ENCODE results near the gene ATRN.
"Not testable (repeated sequence)": the region's sequence is repeated elsewhere in the genome, so short reads cannot be mapped to it uniquely, and the experiment has no call there.

ATRN gene

DNA sequence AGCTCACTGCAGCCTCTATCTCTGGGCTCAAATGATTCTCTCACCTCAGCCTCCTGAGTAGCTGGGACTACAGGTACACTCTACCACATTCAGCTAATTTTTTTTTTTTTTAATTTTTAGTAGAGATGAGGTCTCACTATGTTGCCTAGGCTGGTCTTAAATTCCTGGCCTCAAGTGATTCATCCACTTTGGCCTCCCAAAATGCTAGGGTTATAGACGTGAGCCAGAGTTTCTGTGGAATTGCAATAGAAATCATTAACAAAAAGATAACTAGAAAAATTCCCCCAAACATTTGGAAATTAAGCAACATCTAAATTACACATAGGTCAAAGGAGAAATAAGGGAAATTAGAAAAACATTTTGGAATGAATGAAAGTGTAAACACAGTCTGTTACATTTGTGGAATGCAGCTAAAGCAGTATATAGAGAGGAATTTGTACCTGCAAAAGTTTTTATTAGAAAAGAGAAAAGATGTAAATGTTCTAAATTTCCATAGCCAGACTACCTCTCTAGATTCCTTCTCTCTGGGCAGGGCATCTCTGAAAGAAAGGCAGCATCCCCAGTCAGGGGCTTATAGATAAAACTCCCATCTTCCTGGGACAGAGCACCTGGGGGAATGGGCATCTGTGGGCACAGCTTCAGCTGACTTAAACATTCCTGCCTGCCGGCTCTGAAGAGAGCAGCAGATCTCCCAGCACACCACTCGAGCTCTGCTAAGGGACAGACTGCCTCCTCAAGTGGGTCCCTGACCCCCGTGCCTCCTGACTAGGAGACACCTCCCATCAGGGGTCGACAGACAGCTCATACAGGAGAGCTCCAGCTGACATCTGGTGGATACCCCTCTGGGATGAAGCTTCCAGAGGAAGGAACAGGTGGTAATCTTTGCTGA, 51.3 kb downstream of the ATRN start:
- no peak for DNase-seq

DNA sequence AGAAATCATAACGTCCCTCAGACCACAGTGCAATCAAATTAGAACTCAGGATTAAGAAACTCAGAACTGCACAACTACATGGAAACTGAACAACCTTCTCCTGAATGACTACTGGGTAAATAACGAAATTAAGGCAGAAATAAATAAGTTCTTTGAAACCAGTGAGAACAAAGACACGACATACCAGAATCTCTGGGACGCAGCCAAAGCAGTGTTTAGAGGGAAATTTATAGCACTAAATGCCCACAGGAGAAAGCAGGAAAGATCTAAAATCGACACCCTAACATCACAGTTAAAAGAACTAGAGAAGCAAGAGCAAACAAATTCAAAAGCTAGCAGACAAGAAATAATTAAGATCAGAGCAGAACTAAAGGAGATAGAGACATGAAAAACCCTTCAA, 53.9 kb downstream of the ATRN start:
- not testable (repeated sequence) for DNase-seq

DNA sequence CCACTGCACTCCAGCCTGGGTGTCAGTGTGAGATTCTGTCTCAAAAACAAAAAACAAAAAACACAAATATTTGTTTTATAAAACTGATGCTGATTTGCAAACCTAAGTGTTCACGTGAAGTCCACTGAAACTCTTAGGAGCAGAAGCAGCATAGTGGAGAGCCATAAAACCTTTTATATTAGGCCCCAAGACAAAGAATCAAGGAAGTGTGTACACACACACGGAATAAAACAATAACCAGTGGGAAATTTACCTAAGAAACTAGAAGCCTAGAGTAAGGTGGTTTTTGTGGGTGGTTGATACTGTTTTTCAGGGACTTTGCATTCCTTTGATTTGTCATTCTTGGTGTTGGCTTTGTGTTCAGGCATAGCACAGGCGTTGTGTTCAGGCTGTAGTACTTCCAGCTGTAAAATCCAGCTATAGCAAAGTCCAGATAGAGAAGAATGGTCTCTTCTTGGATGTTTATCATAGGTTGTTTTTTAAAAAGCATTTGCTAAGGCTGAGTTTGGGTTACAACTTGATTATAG, 61.3 kb downstream of the ATRN start:
- DNase-seq = no peak

- DNase-seq = not testable (repeated sequence)
Observed at GRCh38 chr20:3537733-3538132, 66.9 kb downstream of the ATRN start.

DNA sequence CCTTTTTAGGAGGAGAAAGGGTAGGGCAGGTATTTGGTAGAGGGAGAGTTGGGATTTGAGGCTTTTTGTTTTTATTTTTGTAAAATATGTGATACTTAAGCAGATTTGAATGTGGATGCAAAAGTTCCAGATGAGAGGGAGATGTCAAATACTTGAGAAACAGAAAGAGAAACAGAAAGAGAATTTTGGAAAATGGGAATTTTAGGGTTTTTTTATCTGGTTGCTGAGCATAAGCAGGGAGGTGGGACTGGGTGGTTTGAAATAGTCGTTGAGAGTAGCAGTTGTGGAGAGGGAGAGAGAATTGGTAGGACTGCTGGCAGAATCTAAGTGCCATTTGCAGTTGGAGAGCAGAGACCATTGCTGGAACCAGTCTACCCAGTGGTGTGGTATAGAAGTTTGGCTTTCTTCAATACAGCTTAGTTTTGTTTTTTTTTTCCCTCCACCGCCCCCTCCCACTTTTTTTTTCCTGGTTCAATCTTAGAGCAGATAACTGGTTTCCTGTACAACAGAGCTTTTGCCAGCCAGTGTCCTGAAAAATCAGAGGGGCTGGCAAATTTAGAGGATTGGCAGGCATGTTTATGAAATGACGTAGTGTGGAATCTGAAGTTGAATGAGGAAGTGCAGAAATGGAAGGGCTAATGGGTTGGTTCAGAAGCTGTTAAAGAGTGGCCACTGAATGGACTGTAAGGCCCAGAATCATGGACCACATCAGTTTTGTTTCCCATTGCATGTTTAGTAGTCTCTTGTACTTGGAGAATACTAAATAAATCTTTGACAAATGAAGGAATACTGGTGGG, 68.7 kb downstream of the ATRN start:
- DNase-seq = no peak

DNA sequence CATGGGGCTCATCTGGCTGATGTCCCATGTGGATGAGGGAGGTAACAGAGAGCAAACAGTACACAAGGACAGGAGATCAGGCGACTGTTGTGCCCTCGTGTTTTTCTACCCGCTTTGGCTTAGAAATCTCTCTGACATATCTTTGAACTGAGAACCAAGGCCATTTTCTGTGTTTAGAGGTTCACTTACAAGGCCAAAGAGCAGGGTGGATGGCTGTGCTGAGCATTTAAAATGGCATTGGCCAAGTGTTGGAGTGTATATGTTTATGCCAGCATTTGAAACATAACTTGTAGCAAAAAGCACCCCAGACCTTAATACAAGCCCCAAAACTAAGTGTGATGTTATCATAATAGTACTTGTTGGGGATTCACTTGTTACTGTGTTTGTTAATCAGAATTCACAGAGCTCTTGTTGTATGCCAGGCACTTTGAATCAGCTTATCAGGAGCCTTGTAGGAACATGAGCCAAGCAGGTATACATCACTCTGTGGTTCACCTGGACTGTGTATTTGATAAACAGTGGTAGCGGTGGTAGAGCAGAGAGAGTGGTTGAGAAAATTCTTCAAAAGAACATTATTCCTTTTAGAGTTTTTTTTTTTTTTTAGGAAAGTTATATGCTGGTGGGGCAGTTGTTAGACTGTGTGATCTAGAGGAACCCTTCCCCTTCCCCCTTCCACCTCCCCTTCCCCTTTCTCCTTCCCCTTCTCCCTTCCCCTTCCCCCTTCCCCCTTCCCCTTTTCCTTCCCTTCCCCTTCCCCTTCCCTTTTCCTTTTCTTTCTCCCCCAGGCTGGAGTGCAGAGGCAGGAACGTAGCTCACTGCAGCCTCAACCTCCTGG, 71.3 kb downstream of the ATRN start:
- no peak for DNase-seq

DNA sequence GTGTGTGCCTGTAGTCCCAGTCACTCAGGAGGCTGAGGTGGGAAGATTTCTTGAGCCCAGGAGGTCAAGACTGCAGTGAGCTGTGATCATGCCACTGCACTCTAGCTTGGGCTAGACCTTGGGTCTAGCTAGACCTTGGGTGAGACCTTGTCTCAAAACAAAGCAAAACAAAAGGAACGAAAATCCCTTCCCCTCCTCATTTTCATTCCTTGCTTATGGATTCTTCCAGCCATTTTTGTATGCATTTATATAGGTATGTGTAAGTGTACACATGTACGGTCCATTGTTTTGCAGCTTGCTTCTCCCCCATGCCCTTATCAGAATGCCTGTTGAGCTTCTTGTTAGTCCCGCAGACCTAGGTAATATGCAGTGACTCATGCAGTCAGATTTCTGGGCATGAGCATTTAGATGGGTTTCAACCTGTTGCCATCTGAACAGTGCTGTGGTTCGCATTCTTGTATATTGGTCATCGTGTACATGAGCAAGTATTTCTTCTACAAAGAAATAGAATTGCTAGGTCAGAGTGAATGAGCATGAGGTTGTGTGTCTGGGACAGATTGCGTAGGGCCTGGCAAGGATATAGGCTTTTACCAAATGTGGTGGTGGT, 73.2 kb downstream of the ATRN start:
- DNase-seq = no peak

GRCh38 chr20:3545401-3545925, 74.6 kb downstream of the ATRN start:
- DNase-seq = no peak

- DNase-seq = no peak
Observed at GRCh38 chr20:3547906-3548305, 77.1 kb downstream of the ATRN start.

DNA sequence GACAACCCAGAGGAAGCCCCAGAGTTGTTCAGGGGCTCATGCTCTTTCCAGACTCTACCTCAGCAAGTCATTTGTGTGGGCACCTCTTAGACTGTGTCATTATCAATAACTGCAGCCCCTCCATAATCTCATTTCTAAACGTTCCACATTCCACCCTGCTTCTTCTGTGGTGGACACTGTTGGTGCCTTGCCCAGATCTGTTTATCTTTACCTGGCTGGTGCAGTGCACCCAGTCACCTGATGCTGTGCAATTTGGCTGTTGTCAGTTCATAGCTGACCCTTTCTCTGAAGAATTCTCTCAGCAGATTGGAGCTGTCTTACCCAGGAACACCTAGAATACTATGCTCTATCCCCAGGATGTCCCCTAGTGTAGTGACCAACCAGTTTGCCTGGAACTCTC, 80.0 kb downstream of the ATRN start:
- DNase-seq = no peak

- DNase-seq = no peak
Observed at GRCh38 chr20:3551681-3552434, 81.0 kb downstream of the ATRN start.

DNA sequence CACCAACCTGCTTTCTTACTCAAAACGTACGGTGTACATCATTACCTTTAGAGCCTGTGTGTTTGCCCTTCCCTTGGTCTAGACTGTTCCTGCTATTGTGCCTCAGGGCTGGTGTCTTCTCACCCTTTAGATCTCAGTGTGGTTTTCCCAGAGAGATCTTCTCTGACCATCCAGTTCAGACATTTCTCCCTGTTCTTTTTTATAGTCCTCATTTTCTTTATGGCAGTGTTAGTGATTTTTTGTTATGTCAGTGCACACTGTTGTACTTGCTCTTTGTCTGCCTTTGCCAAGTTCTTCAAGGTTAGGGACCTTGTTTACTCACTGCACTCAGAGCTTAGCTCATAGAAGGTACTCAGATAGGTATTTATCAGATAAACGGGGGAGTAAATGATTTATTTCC, 82.8 kb downstream of the ATRN start:
- no peak for DNase-seq

DNA sequence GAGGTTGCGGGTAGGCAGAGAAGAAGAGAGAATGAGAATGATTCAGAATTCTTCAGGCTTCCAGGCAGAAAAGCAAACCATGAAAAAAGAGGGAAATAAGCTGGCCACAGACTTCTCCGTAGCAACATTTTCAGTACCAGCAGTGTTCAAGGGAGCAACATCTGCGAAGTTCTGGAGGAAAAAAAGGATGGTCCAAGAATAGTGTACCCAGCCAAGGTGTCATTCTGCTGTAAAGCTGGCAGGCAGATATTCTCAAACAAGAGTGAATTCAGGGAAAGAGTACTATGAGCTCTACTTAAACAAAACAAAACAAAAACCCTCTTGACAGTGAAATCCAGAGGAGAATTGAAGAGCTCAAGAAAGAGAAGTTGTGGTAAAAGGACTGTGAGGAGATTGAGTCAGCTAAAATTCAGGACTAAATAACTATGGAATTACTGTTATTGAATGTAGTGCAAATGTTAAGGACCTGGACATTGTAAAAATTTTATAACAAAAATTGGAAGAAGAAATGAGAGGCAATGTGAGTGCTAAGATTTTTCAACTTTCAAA, 86.5 kb downstream of the ATRN start:
- DNase-seq = no peak

- DNase-seq = no peak
Observed at GRCh38 chr20:3559231-3559630, 88.4 kb downstream of the ATRN start.

- DNase-seq = no peak
Observed at GRCh38 chr20:3559637-3560036, 88.8 kb downstream of the ATRN start.

DNA sequence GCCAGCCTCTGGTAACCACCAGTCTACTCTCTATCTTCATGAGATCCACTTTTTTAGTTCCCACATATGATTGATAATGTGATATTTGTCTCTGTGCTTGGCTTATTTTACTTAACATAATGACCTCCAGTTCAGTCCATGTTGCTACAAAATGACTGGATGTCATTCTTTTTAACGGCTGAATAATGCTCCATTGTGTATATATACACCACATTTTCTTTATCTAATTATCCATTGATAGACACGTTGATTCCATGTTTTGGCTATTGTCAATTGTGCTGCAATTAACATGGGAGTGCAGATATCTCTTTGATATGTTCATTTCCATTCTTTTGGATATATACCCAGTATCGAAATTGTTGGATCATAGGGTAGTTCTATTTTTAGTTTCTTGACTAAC, 89.3 kb downstream of the ATRN start:
- DNase-seq = no peak

DNA sequence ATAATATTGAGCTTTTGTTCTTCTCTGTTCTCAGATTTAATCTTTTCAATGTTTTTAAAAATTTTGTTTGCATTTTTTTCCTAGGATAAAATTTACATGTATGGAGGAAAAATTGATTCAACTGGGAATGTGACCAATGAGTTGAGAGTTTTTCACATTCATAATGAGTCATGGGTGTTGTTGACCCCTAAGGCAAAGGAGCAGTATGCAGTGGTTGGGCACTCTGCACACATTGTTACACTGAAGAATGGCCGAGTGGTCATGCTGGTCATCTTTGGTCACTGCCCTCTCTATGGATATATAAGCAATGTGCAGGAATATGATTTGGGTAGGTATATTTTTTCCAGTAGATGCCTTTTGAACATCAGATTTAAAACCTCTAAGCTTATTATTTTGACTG, 89.8 kb downstream of the ATRN start:
- no peak for DNase-seq

DNA sequence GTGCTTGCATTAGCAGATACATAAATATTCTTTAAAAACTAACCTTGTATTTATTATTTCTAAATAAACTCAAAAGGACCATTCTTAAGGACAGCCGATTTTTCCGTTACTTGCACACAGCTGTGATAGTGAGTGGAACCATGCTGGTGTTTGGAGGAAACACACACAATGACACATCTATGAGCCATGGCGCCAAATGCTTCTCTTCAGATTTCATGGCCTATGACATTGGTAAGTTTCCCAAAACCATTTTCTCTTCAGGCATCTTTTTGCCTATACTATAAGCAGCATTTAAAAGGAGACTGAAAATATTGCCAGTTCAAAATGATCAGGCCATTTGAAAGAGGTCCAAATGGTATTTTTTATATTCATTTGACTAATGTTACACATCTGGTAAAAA, 92.3 kb downstream of the ATRN start:
- no peak for DNase-seq

DNA sequence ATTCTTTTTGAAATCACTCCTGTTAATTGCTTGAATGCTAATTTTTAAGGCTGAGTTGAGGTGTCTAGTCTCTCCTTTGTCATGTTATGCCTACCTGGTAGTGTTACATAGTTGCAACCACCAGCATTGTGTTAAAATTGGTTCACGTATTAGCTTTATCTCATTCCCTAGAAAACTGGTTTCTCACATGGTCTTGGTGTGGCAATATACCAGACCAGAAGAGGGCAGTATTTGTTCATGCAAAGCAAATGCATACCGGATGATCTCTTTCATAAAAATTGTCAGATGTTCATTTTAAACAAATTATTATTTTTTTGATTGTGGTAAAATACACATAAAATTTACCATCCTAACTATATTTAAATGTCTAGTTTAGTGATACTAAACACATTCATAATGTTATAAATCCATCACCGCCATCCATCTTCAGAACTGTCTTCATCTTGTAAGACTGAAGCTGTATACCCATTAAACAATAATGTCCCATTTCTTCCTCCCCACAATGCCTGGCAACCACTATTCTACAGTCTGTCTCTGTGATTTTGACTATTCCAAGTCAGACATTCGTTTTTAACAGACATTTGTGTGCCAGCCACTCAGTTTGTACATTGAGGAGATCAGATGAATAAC, 92.8 kb downstream of the ATRN start:
- DNase-seq = no peak

- no peak for DNase-seq
Observed at GRCh38 chr20:3565851-3566250, 95.0 kb downstream of the ATRN start.

DNA sequence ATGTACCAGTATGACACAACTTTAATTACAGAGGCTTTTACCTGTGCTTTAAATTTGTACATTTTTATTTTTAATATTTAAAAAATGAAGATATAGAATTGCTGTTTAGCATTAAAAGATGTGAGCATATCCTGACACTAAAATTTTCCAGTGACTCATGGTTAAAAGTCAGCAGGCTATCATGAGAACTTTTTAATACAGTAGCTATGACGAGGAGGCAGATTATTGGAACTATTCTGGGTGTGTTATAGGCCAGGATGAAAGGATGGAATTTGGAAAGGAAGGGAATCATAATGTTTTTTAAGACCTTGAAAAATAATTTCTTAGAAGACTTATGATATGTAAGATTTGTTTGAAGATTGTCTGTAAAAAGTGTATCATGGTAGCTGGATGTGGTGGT, 101.3 kb downstream of the ATRN start:
- no peak for DNase-seq
